Left lung (tissue), 10 donors: ENCODE results near the gene GGCX. TPM values are rescaled to one million over a fixed set of nuclear protein-coding genes. Genes with fewer than 3 reads are reported as not detected.

ENCODE experiments used
- ATAC-seq: fragments of 200-7000 bp; cut with Tn5 transposase; one replicate; pipeline ENCODE4 v1.9.1; 2020; ENCODE audit warnings: moderate library complexity
- DNase-seq, 4 donors: peaks; one replicate each; pipeline ENCODE4 v3.0.0-alpha.2; 2013 to 2020
- H3K27ac ChIP-seq, 2 donors: fragments of 200-600 bp; sonication (generic) in 1 of 2; one replicate each; pipeline versions ENCODE4 v1.5.0 to v1.8.0; 2020 to 2021
- H3K27me3 ChIP-seq, 2 donors: fragments of 200-600 bp; sonication (generic) in 1 of 2; one replicate each; pipeline versions ENCODE4 v1.5.0 to v1.8.0; 2020 to 2021
- H3K36me3 ChIP-seq, 2 donors: fragments of 200-600 bp; sonication (generic) in 1 of 2; one replicate each; pipeline versions ENCODE4 v1.5.0 to v1.8.0; 2020 to 2021
- H3K4me1 ChIP-seq, 2 donors: fragments of 200-600 bp; one replicate each; pipeline ENCODE4 v1.8.0; 2021
- H3K4me3 ChIP-seq, 2 donors: fragments of 200-600 bp; sonication (generic) in 1 of 2; one replicate each; pipeline versions ENCODE4 v1.5.0 to v1.8.0; 2020 to 2021; ENCODE audit warnings: mild to moderate bottlenecking in 1 of 2
- H3K9me3 ChIP-seq, 2 donors: fragments of 200-600 bp; sonication (generic) in 1 of 2; one replicate each; pipeline versions ENCODE4 v1.5.0 to v1.8.0; 2020 to 2021
- intact Hi-C, 2 donors: fragments of 100-400 bp; cut with DNase I; formaldehyde crosslinking; loops; one replicate each; pipeline versions ENCODE4 v1.11.2 to v1.14.2; 2022
- polyA plus RNA-seq, 6 donors: library from polyadenylated mRNA; unstranded; fragments of 120-200 nt; gene quantifications; one replicate each; pipeline ENCODE4 v1.2.1, GENCODE V29; 2013; ENCODE audit not compliant: insufficient read length in 6 of 6
- total RNA-seq, 2 donors: library from RNA; stranded (reverse); fragmentation: NEBNext Ultra II Directional; extraction: Animal tissue kit (Norgen Biotek cat#: 25700); gene quantifications; one replicate each; pipeline ENCODE4 v1.2.1, GENCODE V29; 2021
- TF ChIP-seq, protein P1 (sequence below), 2 donors: fragments of 200-600 bp; sonication (generic) in 1 of 2; IDR thresholded peaks; one replicate each; pipeline versions ENCODE4 v1.5.0 to v1.8.0; 2021; ENCODE audit warnings: antibody characterized with exemption in 2 of 2
- donor health status: DM: no; HTN: yes; CAD: no.
- donor health status: DM: no; HTN: no; CAD: no.

The GGCX gene
- total and polyA plus RNA-seq, 8 donors, result 31.9 to 126 (median 37.7) TPM

DNA sequence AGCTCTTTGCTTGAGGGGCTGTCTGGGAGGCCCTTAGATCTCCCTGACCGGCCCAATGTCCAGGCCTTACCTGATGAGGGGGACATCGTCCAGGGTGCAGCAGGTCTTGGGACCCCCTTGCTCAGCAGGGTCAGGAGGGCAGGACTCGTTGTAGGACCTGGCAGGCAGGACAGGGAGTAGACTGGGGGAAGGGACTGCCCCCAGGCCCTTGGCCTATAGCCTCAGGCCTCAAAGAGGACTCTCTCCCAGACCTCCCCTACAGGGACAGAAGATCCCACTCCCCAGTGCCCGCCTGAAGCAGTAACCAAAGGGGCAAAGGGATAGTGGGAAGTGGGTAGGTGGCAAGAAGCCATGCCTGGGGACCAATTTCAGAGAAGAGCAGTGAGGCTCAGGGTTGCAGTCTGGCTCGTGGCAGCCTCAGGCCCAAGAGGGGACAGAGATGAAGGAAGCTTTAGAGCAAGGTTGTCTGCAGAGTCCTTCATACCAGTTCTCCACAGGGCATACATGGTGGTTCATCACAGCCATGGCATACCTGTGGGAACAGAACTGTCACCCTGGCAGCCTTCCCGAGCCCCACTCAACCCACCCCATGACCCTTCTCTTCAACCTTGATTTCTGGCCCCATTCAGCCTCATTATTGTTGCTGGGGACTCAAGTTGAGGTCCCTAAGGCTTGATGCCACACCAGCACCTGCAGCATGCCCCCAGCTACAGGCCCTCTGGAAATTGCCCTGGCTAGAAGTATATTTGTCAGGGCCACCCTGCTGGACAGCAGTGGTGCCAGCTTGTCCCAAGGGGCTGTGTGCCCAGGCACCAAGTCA is 39.9 kb upstream of the GGCX start:
- intact Hi-C loops, result no loop called here
- Histone ChIP-seq H3K27ac (peak overlapping the region in 1 of 2 donors; percentile 83), H3K36me3 (peaks cover 0 to 40% of the 10 kb centered on the region in 2 donors), H3K9me3 (no peaks in the 10 kb centered on the region), H3K4me3 (peak overlapping the region; percentile 78 to 88), H3K27me3 (no peaks in the 10 kb centered on the region), H3K4me1 (peaks cover 40 to 81% of the 10 kb centered on the region in 2 donors)
- ATAC-seq (no peak), DNase-seq (no peak)
- TF ChIP-seq, protein P1, sequence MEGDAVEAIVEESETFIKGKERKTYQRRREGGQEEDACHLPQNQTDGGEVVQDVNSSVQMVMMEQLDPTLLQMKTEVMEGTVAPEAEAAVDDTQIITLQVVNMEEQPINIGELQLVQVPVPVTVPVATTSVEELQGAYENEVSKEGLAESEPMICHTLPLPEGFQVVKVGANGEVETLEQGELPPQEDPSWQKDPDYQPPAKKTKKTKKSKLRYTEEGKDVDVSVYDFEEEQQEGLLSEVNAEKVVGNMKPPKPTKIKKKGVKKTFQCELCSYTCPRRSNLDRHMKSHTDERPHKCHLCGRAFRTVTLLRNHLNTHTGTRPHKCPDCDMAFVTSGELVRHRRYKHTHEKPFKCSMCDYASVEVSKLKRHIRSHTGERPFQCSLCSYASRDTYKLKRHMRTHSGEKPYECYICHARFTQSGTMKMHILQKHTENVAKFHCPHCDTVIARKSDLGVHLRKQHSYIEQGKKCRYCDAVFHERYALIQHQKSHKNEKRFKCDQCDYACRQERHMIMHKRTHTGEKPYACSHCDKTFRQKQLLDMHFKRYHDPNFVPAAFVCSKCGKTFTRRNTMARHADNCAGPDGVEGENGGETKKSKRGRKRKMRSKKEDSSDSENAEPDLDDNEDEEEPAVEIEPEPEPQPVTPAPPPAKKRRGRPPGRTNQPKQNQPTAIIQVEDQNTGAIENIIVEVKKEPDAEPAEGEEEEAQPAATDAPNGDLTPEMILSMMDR (IDR thresholded peaks at IDR 0.05), result no peak

DNA sequence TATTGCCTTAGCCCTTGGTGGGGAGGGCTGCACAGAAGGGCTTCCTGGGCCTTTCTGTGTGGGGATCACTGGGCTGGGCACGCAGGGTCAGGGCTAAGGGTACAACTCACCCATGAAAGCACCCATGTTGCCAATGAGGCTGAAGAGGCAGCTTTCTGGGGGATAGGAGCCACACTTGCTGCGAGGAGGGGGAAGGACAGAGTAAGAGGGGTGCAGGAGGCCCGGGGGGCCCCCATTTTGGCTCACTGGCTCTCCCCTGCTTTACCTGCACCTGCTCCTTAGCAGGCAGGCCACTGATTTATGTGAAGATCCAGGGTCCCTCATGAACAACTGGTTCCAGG is 38.9 kb upstream of the GGCX start:
- H3K27me3 ChIP-seq, result no peaks in the 10 kb centered on the region
- no peak overlapping the region for H3K4me3 ChIP-seq
- DNase-seq (no peak), ATAC-seq (no peak)
- intact Hi-C loops, result no loop called here
- peak overlapping the region in 1 of 2 donors; percentile 5 for H3K27ac ChIP-seq
- peaks cover 0 to 40% of the 10 kb centered on the region in 2 donors for H3K36me3 ChIP-seq
- TF ChIP-seq, protein P1 (IDR thresholded peaks at IDR 0.05), result no peak
- H3K4me1 ChIP-seq, result peaks cover 37 to 72% of the 10 kb centered on the region in 2 donors
- no peaks in the 10 kb centered on the region for H3K9me3 ChIP-seq

DNA sequence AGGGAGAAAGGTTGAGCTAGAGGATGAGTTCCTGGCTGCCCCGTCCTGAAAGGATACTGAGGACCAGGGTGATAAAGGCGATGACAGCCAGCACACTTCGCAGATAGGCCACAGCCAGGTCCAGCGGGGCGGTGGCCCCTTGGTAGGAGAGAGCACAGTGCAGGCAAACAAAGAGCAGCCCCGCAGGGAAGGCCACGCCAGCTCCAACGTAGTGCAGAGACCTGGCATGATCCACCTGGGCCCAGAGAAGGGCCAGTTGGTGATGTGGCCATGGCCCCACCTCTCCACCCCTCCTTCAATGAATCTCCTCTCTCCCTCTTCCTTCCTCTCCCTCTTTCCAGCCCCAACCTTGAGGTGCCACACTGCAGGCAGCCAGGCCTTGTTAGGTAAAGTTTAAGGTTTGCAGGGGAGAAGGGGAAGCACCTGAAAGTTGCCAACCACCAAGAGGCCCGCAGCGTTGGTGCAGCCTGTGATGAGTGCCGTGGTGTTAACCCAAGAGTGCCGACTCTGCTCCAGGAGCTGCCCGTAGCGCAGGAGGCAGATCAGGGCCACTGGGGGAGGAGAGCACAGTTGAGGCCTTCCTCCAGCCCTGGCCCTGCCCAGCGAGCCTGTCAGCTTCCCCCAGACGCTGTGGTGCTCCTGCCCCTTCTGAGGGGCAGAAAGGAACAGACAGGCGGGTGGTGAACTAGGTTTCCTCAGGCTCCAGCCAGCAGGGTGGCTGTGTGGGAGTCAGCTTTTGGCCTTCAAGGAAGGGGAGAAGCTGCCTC is 38.4 kb upstream of the GGCX start:
- Histone ChIP-seq H3K4me3 (no peak overlapping the region), H3K27ac (peak overlapping the region in 1 of 2 donors; percentile 5), H3K9me3 (no peaks in the 10 kb centered on the region), H3K36me3 (peaks cover 0 to 40% of the 10 kb centered on the region in 2 donors), H3K27me3 (no peaks in the 10 kb centered on the region), H3K4me1 (peaks cover 35 to 71% of the 10 kb centered on the region in 2 donors)
- intact Hi-C loops, result no loop called here
- DNase-seq, result peak in 1 of 4 donors; percentile 54
- no peak for ATAC-seq
- TF ChIP-seq, protein P1 (IDR thresholded peaks at IDR 0.05), result no peak

DNA sequence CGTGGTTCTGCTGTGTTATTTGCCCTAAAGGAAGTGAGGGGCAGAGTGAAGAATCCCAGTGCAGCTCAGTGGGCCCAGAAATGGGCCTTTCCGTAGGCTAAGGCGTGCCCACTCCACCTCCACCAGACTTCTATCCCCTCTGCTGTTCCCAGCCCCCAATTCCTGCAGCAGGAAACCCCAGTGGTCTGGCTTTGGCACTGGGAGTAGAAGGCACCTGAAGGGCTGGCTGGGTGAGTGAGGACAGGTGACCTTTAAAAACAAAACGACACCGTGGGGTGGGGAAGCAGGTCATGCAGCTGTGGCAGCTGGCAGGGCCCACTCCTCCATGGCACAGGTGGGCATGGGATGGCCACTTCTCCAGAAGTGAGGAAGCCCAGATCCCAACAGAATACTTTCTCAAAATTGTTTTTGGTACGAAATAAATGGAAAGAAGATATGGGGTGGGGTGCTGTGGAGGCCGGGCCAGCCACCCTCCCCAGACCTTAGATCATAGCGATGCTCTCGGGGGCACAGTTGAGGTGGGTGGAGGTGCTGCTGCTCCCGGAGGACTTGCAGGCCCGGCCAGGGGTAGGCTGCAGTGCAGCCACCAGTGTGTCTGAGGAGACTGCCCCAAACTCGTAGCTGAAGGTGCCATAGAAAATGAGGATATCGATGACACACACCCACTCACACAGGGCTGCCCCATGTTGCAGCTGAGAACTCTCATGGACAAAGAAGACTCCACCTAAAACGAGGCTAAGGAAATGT is 37.5 kb upstream of the GGCX start:
- H3K27me3 ChIP-seq, result no peaks in the 10 kb centered on the region
- H3K27ac ChIP-seq, result no peak overlapping the region
- ATAC-seq, result no peak
- peaks cover 30 to 71% of the 10 kb centered on the region in 2 donors for H3K4me1 ChIP-seq
- peaks cover 0 to 40% of the 10 kb centered on the region in 2 donors for H3K36me3 ChIP-seq
- H3K4me3 ChIP-seq, result no peak overlapping the region
- intact Hi-C loops, result no loop called here
- DNase-seq, result peak in 1 of 4 donors; percentile 43
- H3K9me3 ChIP-seq, result no peaks in the 10 kb centered on the region
- TF ChIP-seq, protein P1 (IDR thresholded peaks at IDR 0.05), result no peak
